Measurements from ENCODE around the gene PRSS3. TPM values are rescaled to one million over a fixed set of nuclear protein-coding genes. Genes with fewer than 3 reads are reported as not detected.
"Not testable (repeated sequence)": the region's sequence is repeated elsewhere in the genome, so short reads cannot be mapped to it uniquely, and the experiment has no call there.

Gene PRSS3
- polyA plus RNA-seq, 3 donors: 2.2 to 3.2 (median 2.9) TPM

- peak; percentile 93 for DNase-seq
These were observed 21.2 kb downstream of the PRSS3 start, which contains the start of gene UBE2R2 for GRCh38 chr9:33816327-33817252. UBE2R2 (plus strand) TSS chr9:33817160; CDS start chr9:33817758, 598 bp downstream.

DNA sequence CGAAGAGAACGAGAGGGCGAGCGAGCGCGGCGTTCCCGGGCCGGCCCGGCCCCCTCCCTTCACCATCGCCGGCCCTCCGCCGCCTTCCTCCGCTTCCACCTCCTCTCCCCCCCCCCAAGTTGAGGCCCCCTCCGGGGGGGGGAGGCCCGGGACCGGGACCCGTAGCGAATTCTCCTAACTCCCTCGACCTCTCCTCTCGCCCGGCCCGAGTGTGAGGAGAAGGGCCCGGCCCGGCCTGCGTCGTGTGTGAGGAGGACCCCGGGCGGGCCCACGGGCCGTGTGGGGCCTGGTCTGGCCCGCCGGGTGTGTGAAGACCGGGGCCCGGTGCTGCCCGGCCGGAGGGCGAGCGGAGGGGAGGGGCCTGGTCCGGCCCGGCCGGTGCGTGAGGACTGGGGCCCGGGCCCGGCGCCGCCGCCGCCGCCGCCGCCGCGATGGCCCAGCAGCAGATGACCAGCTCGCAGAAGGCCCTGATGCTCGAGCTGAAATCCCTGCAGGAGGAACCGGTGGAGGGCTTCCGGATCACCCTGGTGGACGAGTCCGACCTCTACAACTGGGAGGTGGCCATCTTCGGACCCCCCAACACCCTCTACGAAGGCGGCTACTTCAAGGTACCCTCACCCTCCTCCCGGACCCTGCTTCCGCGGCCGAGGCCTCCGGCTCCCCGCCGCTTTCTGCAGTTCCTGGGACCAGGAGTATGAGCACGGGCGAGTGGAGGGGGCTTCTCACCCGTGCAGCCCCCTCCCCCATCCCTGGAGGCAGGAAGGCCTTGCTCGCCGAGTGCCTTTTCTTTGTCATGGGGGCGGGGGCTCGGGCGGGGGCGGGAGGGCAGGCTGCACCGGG, 22.2 kb downstream of the PRSS3 start:
- DNase-seq: peak; percentile 72

DNA sequence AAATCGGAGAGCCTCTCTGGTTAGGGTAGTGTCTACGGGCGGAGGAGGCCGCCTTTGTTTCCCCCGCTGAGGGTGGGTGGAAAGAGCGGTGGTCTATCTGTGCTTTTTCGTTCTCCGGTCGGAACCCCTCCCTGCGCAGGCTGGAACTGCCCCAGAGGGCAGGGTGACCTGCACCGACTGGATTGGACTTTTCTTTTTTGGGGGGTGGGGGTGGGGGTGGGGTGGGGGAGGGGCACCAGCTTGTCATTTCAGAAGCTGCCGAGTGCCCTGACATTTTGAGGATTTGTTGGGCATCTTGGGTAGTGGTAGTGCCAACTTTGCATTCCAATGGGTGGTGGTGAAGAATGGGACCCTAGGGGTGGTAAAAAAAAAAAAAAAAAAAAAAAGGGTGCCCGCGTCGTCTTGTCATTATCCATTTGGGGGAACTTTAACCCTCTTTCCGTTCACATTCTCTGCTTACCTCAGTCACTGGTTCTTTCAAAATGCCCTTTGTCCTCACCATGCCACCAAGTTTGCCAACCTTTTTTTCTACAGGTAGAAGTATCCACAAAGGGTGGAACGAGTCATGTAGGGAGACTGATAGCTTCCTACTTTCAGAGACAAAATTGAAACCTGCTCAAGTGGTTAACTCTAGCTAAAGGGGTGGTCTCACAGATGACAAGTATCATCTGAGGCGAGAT, 22.9 kb downstream of the PRSS3 start:
- peak; percentile 31 for DNase-seq

DNA sequence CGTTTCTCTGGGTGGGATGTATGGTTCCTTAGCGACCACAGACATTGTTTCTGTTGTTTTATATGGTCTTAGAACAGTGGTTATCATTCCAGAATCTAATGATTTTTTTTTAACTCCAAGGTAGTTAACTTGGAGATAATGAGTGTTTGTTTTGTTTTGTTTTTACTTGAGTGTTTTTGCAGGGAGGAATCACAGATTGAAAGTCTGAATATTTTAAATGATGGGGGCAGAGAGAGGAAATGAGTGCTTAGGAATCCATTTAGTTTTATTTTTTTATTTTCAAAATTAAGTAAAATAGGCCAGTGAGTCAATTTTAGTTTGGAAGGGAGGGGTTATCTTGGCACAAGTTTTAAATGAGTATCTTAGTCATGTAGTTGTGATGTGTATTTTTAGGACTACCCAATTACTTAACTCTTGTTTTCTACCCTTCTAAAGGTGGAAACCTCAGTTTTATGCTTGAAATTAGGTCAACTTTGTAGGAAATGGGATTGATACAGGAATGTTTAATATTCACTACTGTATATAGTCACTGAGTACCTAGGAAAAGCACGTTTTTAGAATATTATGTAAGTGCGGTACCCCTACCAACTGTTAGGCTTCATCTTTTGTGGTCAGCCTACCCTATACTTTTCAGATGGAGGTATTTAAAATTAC, 23.6 kb downstream of the PRSS3 start:
- DNase-seq: no peak

- DNase-seq: no peak
These were observed 24.9 kb downstream of the PRSS3 start for GRCh38 chr9:33820231-33820745.

- DNase-seq: no peak
These were observed 28.4 kb downstream of the PRSS3 start for GRCh38 chr9:33823801-33824200.

DNA sequence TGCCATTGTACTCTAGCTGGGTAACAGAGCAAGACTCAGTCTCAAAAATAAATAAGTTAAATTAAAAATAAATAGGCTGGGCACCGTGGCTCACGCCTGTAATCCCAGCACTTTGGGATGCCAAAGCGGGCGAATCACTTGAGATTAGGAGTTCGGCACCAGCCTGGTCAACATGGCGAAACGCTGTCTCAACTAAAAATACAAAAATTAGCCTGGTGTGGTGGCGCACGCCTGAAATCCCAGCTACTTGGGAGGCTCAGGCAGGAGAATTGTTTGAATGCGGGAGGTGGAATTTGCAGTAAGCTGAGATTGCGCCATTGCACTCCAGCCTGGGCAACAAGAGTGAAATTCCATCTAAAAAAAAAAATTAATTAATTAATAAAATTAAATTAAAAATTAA, 31.9 kb downstream of the PRSS3 start:
- DNase-seq: not testable (repeated sequence)

DNA sequence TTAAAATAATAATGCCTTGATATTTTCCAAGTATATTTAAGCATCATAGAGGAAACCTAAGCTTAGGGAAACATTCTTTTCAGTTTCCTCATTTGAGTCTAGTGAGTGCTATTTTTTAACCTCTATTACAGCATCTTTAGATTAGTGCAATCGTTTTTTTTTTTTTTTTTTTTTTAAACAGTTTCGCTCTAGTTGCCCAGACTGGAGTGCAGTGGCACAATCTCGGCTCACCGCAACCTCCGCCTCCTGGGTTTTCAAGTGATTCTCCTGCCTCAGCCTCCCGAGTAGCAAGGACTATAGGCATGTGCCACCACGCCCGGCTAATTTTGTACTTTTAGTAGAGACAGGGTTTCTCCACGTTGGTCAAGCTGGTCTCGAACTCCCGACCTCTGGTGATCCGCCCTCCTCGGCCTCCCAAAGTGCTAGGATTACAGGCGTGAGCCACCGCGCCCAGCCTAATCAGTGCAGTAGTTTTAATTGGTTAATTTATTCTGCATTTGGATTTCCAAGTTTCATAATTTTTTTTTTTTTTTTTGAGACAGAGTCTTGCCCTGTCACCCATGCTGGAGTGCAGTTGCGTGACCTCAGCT, 34.4 kb downstream of the PRSS3 start:
- DNase-seq: not testable (repeated sequence)

- no peak for DNase-seq
These were observed 40.4 kb downstream of the PRSS3 start for GRCh38 chr9:33835625-33836260.

- DNase-seq: not testable (repeated sequence)
These were observed 40.9 kb downstream of the PRSS3 start for GRCh38 chr9:33836261-33836660.

DNA sequence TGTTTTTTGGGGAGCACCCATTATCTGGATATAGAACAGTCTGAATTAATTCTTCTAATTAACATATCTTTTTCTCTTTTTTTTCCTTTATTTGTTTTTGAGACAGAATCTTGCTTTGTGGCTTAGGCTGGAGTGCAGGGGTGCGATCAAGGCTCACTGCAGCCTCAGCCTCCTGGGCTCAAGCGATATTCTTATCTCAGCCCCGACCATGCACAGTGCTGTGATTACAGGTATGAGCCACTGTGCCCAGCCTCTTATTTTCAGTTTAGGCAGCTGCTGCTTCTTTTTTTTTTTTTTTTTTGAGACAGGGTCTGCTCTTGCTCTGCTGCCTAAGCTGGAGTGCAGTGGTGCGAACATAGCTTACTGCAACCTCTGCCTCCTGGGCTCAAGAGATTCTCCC, 41.8 kb downstream of the PRSS3 start:
- DNase-seq: no peak

DNA sequence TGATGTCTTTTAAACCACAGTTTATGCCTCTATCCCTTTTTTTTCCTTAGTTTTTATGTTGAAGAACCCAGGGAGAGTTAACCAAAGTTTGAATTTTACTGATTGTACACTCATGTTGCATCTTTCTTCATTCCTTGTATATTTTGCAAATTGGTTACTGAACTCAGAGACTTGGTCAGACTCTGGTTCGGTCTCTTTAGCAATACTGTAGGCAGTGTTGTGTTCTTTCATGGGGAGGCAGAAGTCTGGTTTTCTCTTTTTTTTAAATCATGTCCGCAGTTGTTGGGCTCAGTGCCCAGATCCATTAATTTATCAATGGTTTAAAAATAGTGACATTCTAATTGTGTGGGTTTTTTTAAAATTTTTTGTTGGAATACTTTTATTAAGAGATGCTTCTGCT, 45.0 kb downstream of the PRSS3 start:
- no peak for DNase-seq

DNA sequence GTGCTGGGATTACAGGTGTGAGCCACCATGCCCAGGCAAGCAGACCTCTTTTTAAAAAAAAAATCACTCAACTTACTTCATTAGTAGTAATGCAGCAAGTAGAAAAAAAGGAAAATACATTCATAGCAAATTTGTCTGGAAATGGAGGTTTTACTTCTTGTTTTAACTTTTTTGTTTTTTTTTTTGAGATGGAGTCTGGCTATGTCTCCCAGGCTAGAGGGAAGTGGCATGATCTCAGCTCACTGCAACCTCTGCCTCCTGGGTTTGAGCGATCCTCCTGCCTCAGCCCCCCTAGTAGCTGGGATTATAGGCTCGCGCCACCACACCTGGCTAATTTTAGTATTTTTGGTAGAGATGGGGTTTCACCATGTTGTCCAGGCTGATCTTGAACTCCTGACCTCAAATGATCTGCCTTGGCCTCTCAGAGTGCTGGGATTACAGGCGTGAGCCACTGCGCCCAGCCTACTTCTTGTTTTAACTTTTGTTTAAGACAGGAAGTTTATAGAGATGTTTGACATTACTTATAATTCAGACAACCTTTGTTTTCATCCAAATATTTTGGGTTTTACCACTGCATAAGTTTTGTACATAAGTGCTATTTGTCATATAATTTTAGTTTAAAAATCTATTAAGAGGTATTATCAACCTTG, 48.1 kb downstream of the PRSS3 start:
- DNase-seq: no peak

DNA sequence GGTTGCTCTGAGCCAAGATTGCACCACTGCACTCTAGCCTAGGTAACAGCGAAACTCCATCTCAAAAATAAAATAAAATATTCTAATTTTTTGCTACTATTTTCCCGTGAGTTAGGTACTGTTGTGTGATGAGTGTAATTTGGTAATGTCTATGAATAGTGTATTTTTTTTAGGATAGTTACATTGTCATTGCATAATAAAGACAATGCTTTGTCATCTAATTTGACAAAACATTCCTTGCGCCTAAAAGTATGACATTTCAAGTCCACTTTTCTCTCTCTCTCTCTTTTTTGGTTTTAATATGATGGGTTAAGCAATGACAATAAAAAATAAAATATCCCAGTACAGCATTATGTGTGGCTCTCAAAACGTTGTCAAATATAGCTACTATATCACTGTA, 50.9 kb downstream of the PRSS3 start:
- DNase-seq: no peak

GRCh38 chr9:33847894-33848205, 52.5 kb downstream of the PRSS3 start:
- not testable (repeated sequence) for DNase-seq

Other genes with a start within 250 kb of the PRSS3 start
- 10 to 100 TPM; 60.6 to 66.6 (median 60.6) TPM for gene UBE2R2, start 21.6 kb downstream of the PRSS3 start, polyA plus RNA-seq (ENCODE audit: insufficient read length in 3 of 3)

Measured in renal pelvis (tissue), 4 donors.